ENCODE measurements around the gene PROC. TPM values are rescaled to one million over a fixed set of nuclear protein-coding genes. Genes with fewer than 3 reads are reported as not detected.

Gene PROC
- total RNA-seq, 1 donor = not detected

DNA sequence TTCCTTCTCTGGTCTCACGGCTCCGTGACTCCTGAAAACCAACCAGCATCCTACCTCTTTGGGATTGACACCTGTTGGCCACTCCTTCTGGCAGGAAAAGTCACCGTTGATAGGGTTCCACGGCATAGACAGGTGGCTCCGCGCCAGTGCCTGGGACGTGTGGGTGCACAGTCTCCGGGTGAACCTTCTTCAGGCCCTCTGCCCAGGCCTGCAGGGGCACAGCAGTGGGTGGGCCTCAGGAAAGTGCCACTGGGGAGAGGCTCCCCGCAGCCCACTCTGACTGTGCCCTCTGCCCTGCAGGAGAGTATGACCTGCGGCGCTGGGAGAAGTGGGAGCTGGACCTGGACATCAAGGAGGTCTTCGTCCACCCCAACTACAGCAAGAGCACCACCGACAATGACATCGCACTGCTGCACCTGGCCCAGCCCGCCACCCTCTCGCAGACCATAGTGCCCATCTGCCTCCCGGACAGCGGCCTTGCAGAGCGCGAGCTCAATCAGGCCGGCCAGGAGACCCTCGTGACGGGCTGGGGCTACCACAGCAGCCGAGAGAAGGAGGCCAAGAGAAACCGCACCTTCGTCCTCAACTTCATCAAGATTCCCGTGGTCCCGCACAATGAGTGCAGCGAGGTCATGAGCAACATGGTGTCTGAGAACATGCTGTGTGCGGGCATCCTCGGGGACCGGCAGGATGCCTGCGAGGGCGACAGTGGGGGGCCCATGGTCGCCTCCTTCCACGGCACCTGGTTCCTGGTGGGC lies 10.0 kb downstream of the PROC start:
- TF ChIP-seq, protein P1, sequence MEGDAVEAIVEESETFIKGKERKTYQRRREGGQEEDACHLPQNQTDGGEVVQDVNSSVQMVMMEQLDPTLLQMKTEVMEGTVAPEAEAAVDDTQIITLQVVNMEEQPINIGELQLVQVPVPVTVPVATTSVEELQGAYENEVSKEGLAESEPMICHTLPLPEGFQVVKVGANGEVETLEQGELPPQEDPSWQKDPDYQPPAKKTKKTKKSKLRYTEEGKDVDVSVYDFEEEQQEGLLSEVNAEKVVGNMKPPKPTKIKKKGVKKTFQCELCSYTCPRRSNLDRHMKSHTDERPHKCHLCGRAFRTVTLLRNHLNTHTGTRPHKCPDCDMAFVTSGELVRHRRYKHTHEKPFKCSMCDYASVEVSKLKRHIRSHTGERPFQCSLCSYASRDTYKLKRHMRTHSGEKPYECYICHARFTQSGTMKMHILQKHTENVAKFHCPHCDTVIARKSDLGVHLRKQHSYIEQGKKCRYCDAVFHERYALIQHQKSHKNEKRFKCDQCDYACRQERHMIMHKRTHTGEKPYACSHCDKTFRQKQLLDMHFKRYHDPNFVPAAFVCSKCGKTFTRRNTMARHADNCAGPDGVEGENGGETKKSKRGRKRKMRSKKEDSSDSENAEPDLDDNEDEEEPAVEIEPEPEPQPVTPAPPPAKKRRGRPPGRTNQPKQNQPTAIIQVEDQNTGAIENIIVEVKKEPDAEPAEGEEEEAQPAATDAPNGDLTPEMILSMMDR (IDR thresholded peaks at IDR 0.05; ENCODE audit: insufficient read depth, low read length) = no peak
- H3K4me3 ChIP-seq (ENCODE audit: low read depth, low read length) = no peak overlapping the region
- DNase-seq (ENCODE audit: low read depth) = no peak

- no peak for DNase-seq (ENCODE audit: low read depth)
- no peak overlapping the region for H3K4me3 ChIP-seq (ENCODE audit: low read depth, low read length)
- TF ChIP-seq, protein P1 (IDR thresholded peaks at IDR 0.05; ENCODE audit: insufficient read depth, low read length) = no peak
These were observed 10.5 kb downstream of the PROC start for GRCh38 chr2:127428815-127429109.

DNA sequence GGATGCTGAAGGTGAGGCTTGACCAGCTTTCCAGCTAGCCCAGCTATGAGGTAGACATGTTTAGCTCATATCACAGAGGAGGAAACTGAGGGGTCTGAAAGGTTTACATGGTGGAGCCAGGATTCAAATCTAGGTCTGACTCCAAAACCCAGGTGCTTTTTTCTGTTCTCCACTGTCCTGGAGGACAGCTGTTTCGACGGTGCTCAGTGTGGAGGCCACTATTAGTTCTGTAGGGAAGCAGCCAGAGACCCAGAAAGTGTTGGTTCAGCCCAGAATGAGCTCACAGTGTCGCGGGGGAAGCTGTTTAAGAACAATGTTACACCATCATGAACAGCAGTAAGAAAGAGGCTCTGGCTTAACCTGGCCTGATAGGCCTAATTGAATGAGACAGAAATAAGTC lies 11.1 kb downstream of the PROC start:
- DNase-seq (ENCODE audit: low read depth) = no peak
- H3K4me3 ChIP-seq (ENCODE audit: low read depth, low read length) = no peak overlapping the region

DNA sequence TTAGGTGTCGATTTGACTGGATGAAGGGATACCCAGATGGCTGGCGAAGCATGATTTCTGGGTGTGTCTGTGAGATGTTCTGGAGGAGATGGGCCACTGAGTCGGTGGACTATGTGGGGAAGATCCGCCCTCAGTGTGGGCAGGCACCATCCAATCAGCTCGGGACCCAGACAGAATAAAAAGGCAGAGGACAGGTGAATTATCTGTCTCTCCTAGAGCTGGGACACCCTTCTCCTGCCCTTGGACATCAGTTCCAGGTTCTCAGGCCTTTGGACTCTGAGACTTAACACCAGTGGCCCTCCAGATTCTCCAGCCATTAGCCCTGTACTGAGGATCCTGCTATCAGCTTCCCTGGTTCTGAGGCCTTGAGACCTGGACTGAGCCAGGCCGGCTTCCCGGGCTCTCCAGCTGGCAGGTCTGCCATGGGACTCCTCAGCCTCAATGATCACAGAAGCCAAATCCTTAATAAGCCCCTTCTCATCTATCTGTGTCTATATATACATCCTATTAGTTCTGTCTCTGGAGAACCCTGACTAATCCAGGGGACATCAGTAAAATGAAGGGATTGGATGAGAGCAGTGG lies 11.7 kb downstream of the PROC start:
- DNase-seq (ENCODE audit: low read depth) = no peak
- TF ChIP-seq, protein P1 (IDR thresholded peaks at IDR 0.05; ENCODE audit: insufficient read depth, low read length) = no peak

More for the DNA sequence above, 11.1 kb downstream of the PROC start:
- TF ChIP-seq, protein P1 (IDR thresholded peaks at IDR 0.05; ENCODE audit: insufficient read depth, low read length) = no peak

GRCh38 chr2:127431408-127432023 lies 13.3 kb downstream of the PROC start:
- DNase-seq (ENCODE audit: low read depth) = no peak
- no peak overlapping the region for H3K4me3 ChIP-seq (ENCODE audit: low read depth, low read length)
- TF ChIP-seq, protein P1 (IDR thresholded peaks at IDR 0.05; ENCODE audit: insufficient read depth, low read length) = no peak

More for the DNA sequence above, 11.7 kb downstream of the PROC start:
- no peak overlapping the region for H3K4me3 ChIP-seq (ENCODE audit: low read depth, low read length)

DNA sequence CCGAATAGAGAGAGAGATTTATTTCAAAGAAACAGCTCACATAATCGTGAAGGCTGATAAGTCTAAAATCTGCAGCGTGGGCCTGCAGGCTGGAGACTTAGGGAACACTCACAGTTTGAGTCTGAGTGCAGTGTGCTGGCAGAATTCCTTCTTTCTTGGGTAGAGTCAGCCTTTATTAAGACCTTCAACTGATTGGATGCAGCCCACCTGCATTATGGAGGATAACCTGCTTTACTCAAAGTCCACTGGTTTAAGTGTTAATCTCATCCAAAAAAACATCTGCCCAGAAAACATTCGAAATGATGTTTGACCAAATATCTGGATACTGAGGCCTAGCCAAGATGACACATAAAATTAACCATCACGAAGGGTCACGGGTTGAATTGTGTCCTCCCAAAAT lies 16.3 kb downstream of the PROC start:
- TF ChIP-seq, protein P1 (IDR thresholded peaks at IDR 0.05; ENCODE audit: insufficient read depth, low read length) = no peak
- no peak for DNase-seq (ENCODE audit: low read depth)
- no peak overlapping the region for H3K4me3 ChIP-seq (ENCODE audit: low read depth, low read length)
